Omental fat pad (tissue), 4 donors: ENCODE measurements around the gene DMRT1. TPM values are rescaled to one million over a fixed set of nuclear protein-coding genes. Genes with fewer than 3 reads are reported as not detected.

Experiments
- ATAC-seq: fragments of 150-250 bp; one replicate; pipeline ENCODE4 v1.9.1; 2016; ENCODE audit warnings: mild to moderate bottlenecking, moderate library complexity; ENCODE audit not compliant: low FRiP score
- DNase-seq: peaks from one replicate; pipeline ENCODE4 v3.0.0-alpha.2; 2019; ENCODE audit warnings: low spot score
- CTCF ChIP-seq, 3 donors: fragments of 450-650 bp; IDR thresholded peaks; one replicate each; pipeline ENCODE4 v1.5.1; 2016 to 2017; ENCODE audit warnings: antibody characterized with exemption in 3 of 3, mild to moderate bottlenecking in 3 of 3, moderate library complexity in 2 of 3
- total RNA-seq, 4 donors: library from RNA; depleted of rRNA; stranded (reverse); fragments of >200 nt; gene quantifications; one replicate each; pipeline ENCODE4 v1.1.0, GENCODE V29; 2016

DMRT1 gene
- total RNA-seq, 4 donors from 2014 or later, result not detected

- DNase-seq, result no peak
- no peak for TF ChIP-seq CTCF (IDR thresholded peaks at IDR 0.05)
- no peak for ATAC-seq
Measured at GRCh38 chr9:969310-970150, 128.0 kb downstream of the DMRT1 start.

GRCh38 chr9:970151-970996, 128.9 kb downstream of the DMRT1 start:
- TF ChIP-seq CTCF (IDR thresholded peaks at IDR 0.05), result no peak
- DNase-seq, result no peak
- ATAC-seq, result no peak

- no peak for TF ChIP-seq CTCF (IDR thresholded peaks at IDR 0.05)
- ATAC-seq, result no peak
- DNase-seq, result no peak
Measured at GRCh38 chr9:971901-972500, 130.5 kb downstream of the DMRT1 start.

- no peak for TF ChIP-seq CTCF (IDR thresholded peaks at IDR 0.05)
- ATAC-seq (no peak), DNase-seq (no peak)
Measured at GRCh38 chr9:972501-973294, 131.2 kb downstream of the DMRT1 start.

- no peak for DNase-seq
- no peak for ATAC-seq
- no peak for TF ChIP-seq CTCF (IDR thresholded peaks at IDR 0.05)
Measured at GRCh38 chr9:973295-973834, 131.9 kb downstream of the DMRT1 start.
